GM19240 (cell line): ENCODE measurements around the gene TCHH.
"Not testable (repeated sequence)": the region's sequence is repeated elsewhere in the genome, so short reads cannot be mapped to it uniquely, and the experiment has no call there.

Experiments
- DNase-seq: peaks from one replicate; pipeline ENCODE4 v3.0.0; 2011; ENCODE audit warnings: low spot score; ENCODE audit not compliant: insufficient read length

Gene TCHH

GRCh38 chr1:152115344-152115743 is at the start of gene TCHH:
Gene TCHH (minus strand): TSS chr1:152115444. CDS start chr1:152114080, 1,364 bp downstream.
- no peak for DNase-seq

DNA sequence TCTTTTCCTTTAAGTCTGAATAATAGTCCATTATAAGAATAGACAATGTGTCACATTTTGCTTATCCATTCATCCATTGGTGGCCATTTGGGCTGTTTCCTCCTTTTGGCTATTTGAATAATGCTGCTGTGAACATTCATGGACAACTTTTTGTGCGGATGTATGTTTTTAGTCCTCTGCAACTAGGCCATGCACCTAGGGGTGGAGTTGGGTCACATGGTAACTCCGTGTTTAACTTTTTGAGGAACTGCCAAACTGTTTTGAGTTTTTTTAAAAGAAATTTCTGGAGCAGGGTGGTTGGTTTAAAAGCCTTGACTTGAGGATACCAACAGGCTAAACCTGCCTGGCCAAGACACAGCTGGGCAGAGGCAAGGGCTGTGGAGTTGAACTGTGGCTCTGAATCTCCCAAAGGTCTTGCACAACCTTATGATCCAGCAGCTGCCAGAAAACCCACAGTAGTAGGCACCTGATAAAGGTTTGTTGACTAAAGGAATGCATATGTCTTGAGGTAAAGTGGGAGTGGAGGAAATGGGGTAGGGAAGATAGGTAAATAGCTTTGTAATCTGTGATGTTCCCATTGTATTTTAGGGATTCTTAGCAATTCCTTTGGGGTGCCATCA is 49.4 kb upstream of the TCHH start:
- no peak for DNase-seq

GRCh38 chr1:152162792-152163463 is 47.7 kb upstream of the TCHH start:
- no peak for DNase-seq

DNA sequence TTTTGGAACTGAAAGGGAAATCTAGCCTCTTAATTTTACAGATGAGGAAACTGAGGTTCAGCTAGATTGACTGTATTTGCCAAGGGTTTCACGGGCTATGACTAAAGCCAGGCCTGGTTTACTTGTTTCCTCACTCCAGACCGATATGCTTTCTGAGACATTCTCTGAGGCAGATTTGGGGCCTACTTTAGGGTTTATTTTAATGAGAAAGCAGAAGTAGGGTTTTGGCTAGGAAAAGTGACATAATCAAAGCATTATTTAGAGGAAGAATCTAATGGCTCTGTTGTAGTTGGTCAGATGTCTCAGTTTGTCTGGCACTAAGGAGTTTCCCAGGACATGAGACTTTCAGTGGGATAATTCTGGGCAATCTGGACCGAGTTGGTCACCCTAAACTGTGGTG is 45.3 kb upstream of the TCHH start:
- DNase-seq: no peak

DNA sequence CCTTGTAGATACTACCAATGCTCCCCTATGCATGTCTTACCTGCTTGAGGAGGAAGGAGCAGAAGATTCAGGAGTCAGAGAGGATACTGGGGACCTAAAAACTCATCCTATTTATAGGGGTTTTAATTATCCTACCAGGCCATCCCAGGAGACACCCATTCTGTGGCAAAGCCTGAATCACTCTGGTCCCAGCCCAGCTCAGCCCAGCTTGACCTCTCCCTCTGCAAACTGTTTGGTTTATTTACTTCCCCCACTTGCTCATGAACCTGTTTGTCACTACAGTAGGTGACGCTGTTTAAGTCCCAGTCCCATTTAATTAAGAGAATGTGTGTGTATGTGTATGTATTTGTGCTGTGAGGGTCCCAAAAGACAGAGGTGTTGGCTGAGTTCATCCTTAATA is 43.9 kb upstream of the TCHH start, which contains the start of gene RPTN:
Gene RPTN, minus strand, starts transcription at position 85 of the 400 bp plus-strand sequence. CDS start 1,339 bp downstream, outside the sequence.
- DNase-seq: no peak

DNA sequence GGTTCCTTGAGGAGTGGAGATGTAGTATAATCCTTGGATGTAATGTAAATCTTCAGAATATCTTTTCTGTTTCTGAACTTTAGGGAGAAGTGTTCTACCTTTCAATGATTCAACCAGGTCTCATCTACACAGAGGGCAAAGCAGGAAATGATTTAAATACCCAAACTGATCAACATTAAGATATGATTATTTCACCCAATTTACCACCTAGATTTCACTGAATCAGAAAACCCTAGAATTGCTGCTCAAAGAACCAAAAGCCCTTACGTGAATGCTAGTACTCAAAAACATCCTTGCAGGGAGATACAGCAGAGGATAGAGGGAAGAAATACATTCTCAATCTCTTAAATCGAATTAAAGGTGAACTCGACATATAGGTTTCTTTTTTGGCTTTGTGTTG is 38.8 kb upstream of the TCHH start:
- no peak for DNase-seq

- DNase-seq: no peak
Observed at GRCh38 chr1:152151646-152152045, 36.4 kb upstream of the TCHH start.

DNA sequence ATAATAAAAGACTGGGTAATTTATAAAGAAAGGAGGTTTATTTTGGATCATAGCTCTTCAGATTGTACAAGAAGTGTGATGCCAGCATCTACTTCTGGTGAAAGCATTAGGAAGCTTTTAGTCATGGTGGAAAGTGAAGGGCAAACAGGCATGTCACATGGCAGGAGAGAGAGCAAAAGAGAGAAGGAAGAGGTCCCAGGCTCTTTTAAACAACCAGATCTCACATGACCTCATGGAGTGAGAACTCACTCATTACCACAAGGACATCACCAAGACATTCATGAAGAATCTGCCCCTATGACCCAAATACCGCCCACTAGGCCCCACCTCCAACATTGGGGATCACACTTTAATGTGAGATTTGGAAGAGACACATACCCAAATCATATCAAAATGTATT is 33.7 kb upstream of the TCHH start:
- DNase-seq: no peak

- DNase-seq: no peak
Observed at GRCh38 chr1:152148051-152148450, 32.8 kb upstream of the TCHH start.

DNA sequence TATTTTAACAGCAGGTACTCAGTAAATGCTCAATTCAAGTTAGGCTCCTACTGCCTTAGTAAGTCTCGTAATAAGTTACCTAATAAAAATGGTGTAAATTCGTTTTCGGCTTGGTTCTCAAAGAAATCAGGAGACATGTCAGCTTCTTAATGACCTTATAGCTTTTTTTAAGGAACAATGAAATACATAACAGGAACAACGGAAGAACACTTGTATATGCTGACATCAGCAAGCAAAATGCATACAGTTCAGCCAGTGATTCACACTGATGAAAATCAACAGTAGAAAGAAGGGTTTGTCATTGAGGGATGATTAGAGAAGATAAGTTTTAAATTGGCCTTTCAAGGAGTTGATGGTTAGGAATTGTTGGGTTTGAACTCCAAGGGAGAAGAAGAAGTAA is 30.5 kb upstream of the TCHH start:
- DNase-seq: no peak

DNA sequence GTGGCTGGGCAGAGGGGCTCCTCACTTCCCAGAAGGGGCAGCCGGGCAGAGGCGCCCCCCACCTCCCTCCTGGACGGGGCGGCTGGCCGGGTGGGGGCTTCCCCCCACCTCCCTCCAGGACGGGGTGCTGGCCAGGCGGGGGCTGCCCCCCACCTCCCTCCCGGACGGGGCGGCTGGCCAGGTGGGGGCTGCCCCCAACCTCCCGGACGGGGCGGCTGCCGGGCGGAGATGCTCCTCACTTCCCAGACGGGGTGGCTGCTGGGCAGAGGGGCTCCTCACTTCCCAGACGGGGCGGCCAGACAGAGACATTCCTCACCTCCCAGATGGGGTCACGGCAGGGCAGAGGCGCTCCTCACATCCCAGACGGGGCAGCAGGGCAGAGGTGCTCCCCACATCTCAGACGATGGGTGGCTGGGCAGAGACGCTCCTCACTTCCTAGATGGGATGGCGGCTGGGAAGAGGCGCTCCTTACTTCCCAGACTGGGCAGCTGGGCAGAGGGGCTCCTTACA is 29.5 kb upstream of the TCHH start:
- not testable (repeated sequence) for DNase-seq

DNA sequence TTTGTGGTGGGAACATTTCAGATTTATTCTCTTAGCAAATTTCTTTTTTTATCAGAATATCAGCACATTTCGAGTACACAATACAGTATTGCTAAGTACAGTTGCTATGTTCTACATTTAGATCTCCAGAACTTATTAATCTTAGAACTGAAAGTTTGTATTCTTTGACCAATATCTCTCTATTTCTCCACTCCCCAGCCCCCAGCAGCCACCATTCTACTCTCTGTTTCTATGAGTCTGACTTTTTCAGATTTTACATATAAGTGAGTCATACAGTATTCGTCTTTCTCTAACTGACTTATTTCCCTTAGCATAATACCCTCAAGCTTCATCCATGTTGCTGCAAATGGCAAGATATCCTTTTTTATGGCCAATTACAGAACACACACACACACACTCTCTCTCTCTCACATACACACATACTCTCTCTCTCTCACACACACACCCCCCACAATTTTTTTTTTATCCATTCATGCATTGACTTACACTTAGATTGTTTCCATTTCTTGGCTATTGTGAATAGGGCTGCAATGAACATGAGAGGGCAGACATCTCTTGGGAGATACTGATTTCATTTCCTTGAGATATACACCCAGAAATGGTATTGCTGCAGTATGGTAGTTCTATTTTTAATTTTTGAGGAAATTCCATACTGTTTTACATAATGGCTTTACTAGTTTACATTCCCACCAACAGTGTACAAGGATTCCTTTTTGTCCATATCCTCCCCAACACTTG is 28.1 kb upstream of the TCHH start:
- DNase-seq: no peak

- DNase-seq: no peak
Observed at GRCh38 chr1:152141971-152142584, 26.8 kb upstream of the TCHH start.

DNA sequence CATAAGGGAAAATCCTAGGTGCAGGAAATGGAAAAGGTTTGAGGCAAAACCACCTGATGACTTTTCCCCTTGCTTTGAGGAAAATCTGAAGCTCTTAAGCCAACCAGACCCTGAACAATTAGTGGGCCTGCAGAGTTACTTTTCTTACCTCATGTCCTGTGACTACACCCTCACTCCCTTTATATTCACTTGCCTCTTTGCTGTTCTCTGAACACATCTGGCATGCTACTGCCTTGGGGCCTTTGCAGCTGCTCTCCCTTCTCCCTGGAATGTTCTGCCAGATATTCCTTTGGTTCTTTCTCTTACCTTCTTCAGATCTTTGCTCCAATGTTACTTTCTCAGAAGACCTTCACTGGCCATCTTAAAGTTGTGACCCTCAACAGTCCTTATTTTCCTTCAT is 22.0 kb upstream of the TCHH start:
- DNase-seq: no peak

- no peak for DNase-seq
Observed at GRCh38 chr1:152130186-152130585, 14.9 kb upstream of the TCHH start.

GRCh38 chr1:152127673-152128072 is 12.4 kb upstream of the TCHH start:
- DNase-seq: no peak

GRCh38 chr1:152125834-152126443 is 10.7 kb upstream of the TCHH start:
- no peak for DNase-seq

DNA sequence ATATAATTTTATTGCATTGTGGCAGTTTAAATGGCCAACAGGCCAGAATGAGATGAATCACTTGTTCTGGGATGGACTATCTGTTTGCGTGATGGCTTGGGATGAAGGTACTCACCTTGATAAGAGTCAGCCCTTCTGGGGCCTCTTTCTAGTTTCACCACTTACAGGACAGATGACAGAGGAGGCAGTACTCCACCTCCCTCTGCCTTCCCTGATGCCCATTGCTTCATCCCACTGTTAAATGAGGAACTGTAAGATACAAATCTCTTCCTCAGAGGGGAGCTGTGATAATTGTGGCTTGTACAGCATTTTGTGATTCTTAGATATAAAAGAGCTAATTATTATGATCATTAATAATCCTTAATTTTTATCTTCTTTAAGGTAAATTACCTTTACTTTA is 3.7 kb upstream of the TCHH start:
- no peak for DNase-seq

DNA sequence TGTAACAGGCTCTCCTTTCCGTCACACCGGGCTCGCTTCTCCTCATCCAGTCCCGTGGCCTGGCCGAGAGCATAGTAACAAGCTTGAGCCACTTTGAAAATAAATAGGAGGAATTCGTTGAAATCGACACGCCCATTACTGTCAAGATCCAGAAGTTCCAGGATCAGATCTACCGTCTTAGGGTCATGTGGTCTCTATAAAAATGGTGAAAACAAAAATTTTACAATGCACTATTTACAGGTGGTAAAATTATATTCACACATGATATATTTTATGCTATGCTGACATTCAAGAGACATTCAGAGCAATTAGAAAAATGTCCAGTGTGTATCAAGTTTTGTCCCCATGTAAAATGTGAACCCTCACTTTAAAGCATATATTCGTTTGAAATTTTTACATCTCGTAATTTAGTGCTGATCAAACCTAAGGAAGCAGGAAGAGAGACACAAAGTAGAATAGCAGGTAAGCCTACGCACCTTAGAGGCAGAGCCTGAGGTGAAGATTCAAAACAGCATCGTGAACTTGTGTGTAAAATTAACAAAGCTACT is 2.3 kb downstream of the TCHH start:
- no peak for DNase-seq

DNA sequence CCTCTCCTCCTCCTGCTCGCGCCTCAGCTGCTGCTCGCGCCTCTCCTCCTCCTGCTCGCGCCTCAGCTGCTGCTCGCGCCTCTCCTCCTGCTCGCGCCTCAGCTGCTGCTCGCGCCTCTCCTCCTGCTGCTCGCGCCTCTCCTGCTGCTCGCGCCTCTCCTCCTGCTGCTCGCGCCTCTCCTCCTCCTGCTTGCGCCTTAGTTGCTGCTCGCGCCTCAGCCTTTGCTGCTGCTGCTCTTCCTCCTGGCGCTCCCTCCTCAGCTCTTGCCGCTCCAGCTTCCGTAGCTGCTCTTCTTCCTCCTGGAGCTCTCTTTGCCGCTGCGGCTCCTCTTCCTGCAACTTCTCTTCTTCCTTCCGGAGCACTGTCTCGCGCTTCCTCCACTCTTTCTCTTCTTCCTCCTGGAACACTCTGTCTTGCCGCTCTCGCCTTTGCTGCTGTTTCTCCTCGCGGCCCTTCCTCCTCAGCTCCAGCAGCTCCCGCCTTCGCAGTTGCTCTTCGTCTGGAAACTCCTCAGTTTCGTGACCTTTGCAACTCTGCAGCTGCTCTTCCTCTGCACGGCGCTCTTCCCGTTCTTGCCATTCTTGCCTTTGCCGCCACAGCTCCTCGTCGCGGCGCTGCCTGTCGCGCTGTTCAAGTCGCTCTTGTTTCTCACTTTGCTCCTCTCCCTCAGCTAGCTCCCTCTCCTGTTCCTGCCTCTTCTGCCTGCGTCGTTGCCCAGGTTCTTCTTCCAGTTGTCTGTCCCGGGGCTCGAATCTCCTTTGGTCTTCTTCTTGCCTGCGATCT is 3.0 kb downstream of the TCHH start:
- no peak for DNase-seq
